ENCODE measurements around the gene TPCN1. TPM values are rescaled to one million over a fixed set of nuclear protein-coding genes. Genes with fewer than 3 reads are reported as not detected.

The TPCN1 gene
- total RNA-seq, 1 donor from 2014 or later, result 55.6 TPM

DNA sequence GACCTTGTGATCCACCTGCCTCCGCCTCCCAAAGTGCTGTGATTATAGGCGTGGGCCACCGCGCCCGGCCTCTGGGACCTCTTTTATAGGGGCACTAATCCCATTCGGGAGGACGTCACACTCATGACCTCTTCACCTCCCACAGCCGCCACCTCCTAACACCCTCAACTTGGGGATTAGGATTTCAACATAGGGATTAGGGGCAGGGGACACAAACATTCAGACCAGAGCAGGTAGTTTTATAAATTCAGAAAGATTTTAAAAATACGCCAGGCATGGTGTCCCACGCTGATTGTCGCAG, 49.4 kb downstream of the TPCN1 start:
- Mint-ChIP-seq H3K27me3 (no peaks in the 10 kb centered on the region), H3K9me3 (no peaks in the 10 kb centered on the region), H3K4me1 (ENCODE audit: unreplicated experiment) (no peaks in the 10 kb centered on the region), H3K27ac (no peak overlapping the region), H3K36me3 (peaks cover 17% of the 10 kb centered on the region), H3K4me3 (no peak overlapping the region)
- DNase-seq (ENCODE audit: extremely low spot score, unreplicated experiment), result no peak
- TF ChIP-seq, protein P1, sequence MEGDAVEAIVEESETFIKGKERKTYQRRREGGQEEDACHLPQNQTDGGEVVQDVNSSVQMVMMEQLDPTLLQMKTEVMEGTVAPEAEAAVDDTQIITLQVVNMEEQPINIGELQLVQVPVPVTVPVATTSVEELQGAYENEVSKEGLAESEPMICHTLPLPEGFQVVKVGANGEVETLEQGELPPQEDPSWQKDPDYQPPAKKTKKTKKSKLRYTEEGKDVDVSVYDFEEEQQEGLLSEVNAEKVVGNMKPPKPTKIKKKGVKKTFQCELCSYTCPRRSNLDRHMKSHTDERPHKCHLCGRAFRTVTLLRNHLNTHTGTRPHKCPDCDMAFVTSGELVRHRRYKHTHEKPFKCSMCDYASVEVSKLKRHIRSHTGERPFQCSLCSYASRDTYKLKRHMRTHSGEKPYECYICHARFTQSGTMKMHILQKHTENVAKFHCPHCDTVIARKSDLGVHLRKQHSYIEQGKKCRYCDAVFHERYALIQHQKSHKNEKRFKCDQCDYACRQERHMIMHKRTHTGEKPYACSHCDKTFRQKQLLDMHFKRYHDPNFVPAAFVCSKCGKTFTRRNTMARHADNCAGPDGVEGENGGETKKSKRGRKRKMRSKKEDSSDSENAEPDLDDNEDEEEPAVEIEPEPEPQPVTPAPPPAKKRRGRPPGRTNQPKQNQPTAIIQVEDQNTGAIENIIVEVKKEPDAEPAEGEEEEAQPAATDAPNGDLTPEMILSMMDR (conservative IDR thresholded peaks at IDR 0.05), result no peak

DNA sequence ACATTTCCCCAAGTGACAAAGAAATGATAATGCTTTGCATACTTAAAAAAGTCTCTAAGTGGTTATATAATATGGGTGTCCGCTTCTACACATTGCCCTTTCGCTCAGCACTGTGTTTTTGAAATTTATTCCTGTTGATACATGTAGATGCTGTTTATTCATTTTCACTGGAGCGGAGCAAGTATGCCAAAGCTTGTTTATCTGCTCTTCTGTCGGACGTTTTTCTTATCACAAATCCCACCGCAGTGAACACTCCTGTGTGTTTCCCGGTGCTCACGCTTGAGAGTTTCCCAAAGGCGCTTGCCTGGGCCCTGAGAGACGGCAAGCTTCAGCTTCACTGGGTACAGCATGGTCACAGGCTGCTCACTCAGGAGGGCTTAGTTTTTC, 50.2 kb downstream of the TPCN1 start:
- TF ChIP-seq, protein P1 (conservative IDR thresholded peaks at IDR 0.05), result no peak
- no peak overlapping the region for H3K4me3 Mint-ChIP-seq
- no peak overlapping the region for H3K27ac Mint-ChIP-seq

DNA sequence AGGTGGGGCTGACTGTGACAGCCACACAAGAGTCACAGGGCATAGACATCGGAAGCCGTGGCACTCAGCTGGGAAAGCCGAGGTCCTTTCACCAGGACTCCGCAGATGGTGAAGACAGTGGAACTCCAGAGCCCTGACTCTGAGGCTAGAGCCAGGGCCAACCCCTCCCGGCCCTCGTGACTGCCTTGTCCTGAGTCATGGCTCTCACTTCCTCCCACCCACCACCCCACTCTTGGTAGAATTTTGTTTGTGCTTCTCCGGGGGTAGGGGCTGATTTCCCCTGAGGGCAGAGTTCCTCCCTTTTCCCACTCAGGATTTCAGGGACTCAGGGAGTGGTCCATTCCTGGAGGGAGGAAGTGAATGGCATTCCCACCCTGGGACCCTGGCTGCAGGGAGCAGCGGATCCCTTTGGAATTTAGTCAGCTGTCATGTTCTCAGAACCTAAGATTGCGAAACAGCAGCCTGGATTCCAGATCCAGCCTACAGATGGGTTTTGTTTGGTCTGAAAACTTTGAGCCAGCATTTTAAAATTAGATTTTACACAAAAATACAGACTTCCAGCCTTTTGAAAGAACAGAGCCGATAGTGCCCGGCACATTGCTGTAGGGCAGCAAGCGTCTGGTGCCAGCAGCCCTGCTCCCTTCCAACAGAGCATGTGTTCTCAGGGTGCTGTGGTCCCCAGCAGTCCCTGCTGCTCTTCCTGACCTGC, 50.7 kb downstream of the TPCN1 start:
- no peaks in the 10 kb centered on the region for H3K4me1 Mint-ChIP-seq (ENCODE audit: unreplicated experiment)
- no peak for DNase-seq (ENCODE audit: extremely low spot score, unreplicated experiment)
- no peaks in the 10 kb centered on the region for H3K27me3 Mint-ChIP-seq
- no peak overlapping the region for H3K27ac Mint-ChIP-seq
- no peaks in the 10 kb centered on the region for H3K9me3 Mint-ChIP-seq
- H3K4me3 Mint-ChIP-seq, result no peak overlapping the region
- H3K36me3 Mint-ChIP-seq, result peaks cover 12% of the 10 kb centered on the region
- TF ChIP-seq, protein P1 (conservative IDR thresholded peaks at IDR 0.05), result no peak

More for the DNA sequence above, 50.2 kb downstream of the TPCN1 start:
- Mint-ChIP-seq H3K4me1 (ENCODE audit: unreplicated experiment) (no peaks in the 10 kb centered on the region), H3K27me3 (no peaks in the 10 kb centered on the region), H3K9me3 (no peaks in the 10 kb centered on the region), H3K36me3 (peaks cover 14% of the 10 kb centered on the region)
- no peak for DNase-seq (ENCODE audit: extremely low spot score, unreplicated experiment)

DNA sequence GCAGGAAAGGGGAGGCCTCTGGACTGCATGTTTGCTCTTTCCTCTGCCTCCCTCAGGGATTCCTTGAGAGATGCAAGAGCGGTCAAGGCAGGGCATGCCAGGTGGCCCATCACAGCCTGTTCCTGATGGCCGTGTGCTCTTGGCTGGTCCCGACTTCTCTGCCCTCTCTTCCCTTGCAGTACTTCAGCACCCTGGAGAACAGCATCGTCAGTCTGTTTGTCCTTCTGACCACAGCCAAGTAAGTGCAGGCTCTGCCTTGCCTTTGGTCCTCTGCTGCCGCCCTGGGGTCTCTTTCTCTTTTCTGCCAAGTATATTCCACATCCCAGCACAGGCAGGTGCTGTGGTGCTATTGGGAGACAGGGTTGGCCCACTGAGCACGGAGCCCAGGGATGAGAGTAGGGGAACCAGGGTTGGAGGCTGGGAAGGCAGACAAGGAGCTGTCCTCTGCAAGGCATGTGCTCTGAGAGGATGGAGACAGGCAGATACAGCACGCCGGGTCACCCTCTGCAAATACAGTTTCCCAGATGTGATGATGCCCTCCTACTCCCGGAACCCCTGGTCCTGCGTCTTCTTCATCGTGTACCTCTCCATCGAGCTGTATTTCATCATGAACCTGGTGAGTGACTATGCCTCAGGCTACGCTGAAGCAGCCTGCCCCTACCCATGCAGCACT, 51.9 kb downstream of the TPCN1 start:
- Mint-ChIP-seq H3K27ac (no peak overlapping the region), H3K27me3 (no peaks in the 10 kb centered on the region), H3K4me1 (ENCODE audit: unreplicated experiment) (no peaks in the 10 kb centered on the region), H3K9me3 (no peaks in the 10 kb centered on the region), H3K36me3 (peaks cover 11% of the 10 kb centered on the region), H3K4me3 (no peak overlapping the region)
- TF ChIP-seq, protein P1 (conservative IDR thresholded peaks at IDR 0.05), result no peak
- no peak for DNase-seq (ENCODE audit: extremely low spot score, unreplicated experiment)

DNA sequence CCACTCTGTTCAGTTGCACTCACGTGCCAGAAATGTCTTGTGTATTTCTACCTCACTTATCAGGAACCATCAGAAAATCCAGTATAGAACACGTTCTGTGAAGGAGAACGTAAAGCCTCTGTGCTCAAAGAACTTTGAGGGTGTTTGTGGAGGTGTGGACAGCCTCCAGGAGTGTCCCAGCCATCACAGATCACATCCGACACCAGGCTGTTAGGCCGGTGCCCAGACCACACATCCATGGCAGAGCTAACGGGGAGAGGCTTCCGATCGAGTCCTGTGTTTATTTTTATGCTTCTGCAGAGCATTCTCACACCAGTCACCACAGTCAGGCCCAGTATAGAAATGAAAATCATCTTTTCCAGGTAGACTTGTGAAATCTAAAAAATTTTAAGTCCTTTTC, 53.6 kb downstream of the TPCN1 start:
- Mint-ChIP-seq H3K4me3 (no peak overlapping the region), H3K4me1 (ENCODE audit: unreplicated experiment) (no peaks in the 10 kb centered on the region), H3K9me3 (no peaks in the 10 kb centered on the region), H3K27me3 (no peaks in the 10 kb centered on the region), H3K36me3 (peaks cover 14% of the 10 kb centered on the region), H3K27ac (no peak overlapping the region)
- TF ChIP-seq, protein P1 (conservative IDR thresholded peaks at IDR 0.05), result no peak
- DNase-seq (ENCODE audit: extremely low spot score, unreplicated experiment), result no peak

All from type B pancreatic cell (in vitro differentiated cells).